HepG2 (cell line): ENCODE results near the gene STAT1. TPM values are rescaled to one million over a fixed set of nuclear protein-coding genes. Genes with fewer than 3 reads are reported as not detected.

Experiments
- ATAC-seq: fragments of 200-7000 bp; cut with Tn5 transposase; 3 replicates; pipeline ENCODE4 v1.9.1; 2020; ENCODE audit warnings: mild to moderate bottlenecking, moderate library complexity
- BruUV-seq: library from RNA; stranded (reverse); fragments of 400-500 nt; replicated peaks from 2 replicates; lab custom pipeline; 2021; lab: Mats Ljungman, UMichigan
- CTCF ChIA-PET: fragments of 300-600 bp; formaldehyde crosslinking; extraction: SDS; loops from one replicate; lab custom pipeline; 2021; ENCODE audit warnings: low total read pairs, inconsistent platforms, low intra/inter-chr PET ratio; lab: Yijun Ruan, JAX
- POLR2A ChIA-PET: fragments of 350-600 bp; sonication (Branson Sonifier 250); formaldehyde crosslinking; loops from one replicate; lab custom pipeline; 2020; ENCODE audit warnings: antibody characterized with exemption, inconsistent platforms; lab: Yijun Ruan, JAX
- DNase-seq: peaks from one replicate; pipeline ENCODE4 v3.0.0-alpha.2; 2015; ENCODE audit warnings: low spot score
- FAIRE-seq: peaks from 3 replicates; lab custom pipeline; 2011; peaks lifted over from hg19 to GRCh38; lab: Jason Lieb, UNC
- H2AFZ ChIP-seq: one replicate; pipeline ENCODE4 v1.6.1; 2011; ENCODE audit warnings: low read length, inconsistent platforms
- H3K27ac ChIP-seq: fragments of 300-600 bp; 3 replicates; pipeline ENCODE4 v1.8.0; 2011; ENCODE audit warnings: mixed run types, mild to moderate bottlenecking, mixed read lengths, low read length, inconsistent platforms; ENCODE audit not compliant: insufficient read depth; ENCODE audit errors: extremely low read length
- H3K27me3 ChIP-seq, 2 experiments: fragments of 200-600 bp in 1 of 2; 2 replicates in 1 of 2; 3 replicates in 1 of 2; pipeline versions ENCODE4 v1.6.0 to v1.8.0; 2011; ENCODE audit warnings: low read length in 2 of 2, mild to moderate bottlenecking in 2 of 2, moderate library complexity in 2 of 2, inconsistent platforms in 1 of 2; ENCODE audit not compliant: insufficient read depth in 2 of 2, control insufficient read depth in 1 of 2
- H3K36me3 ChIP-seq, 2 experiments: fragments of 200-600 bp in 1 of 2; replicated peaks in 1 of 2; 2 replicates in 1 of 2; 3 replicates in 1 of 2; pipeline versions ENCODE4 v1.5.1 to v1.8.0; 2011; ENCODE audit warnings: low read length in 2 of 2, inconsistent platforms in 1 of 2; ENCODE audit not compliant: insufficient read depth in 2 of 2, control insufficient read depth in 1 of 2
- H3K4me1 ChIP-seq: 2 replicates; pipeline ENCODE4 v1.5.1; 2012; ENCODE audit warnings: low read length, inconsistent platforms; ENCODE audit not compliant: insufficient read depth
- H3K4me2 ChIP-seq: 2 replicates; pipeline ENCODE4 v1.6.0; 2011; ENCODE audit warnings: low read depth, low read length, inconsistent platforms
- H3K4me3 ChIP-seq, 3 experiments: fragments of 200-600 bp in 1 of 3; sonication (generic), shearing (Covaris generic) in 1 of 3; replicated peaks in 1 of 3; 2 replicates each; pipeline ENCODE4 v1.5.1; 2011 to 2016; ENCODE audit warnings: low read length in 3 of 3, inconsistent platforms in 2 of 3, low read depth in 2 of 3, mild to moderate bottlenecking in 2 of 3, control low read depth in 1 of 3, mixed read lengths in 1 of 3; ENCODE audit not compliant: insufficient read depth in 1 of 3
- H3K79me2 ChIP-seq: one replicate; pipeline ENCODE4 v1.6.1; 2011; ENCODE audit warnings: low read length, inconsistent platforms; ENCODE audit not compliant: insufficient read depth
- H3K9ac ChIP-seq: 2 replicates; pipeline ENCODE4 v1.6.0; 2011; ENCODE audit warnings: mild to moderate bottlenecking, low read depth, low read length, inconsistent platforms; ENCODE audit not compliant: insufficient read depth
- H3K9me3 ChIP-seq: 2 replicates; pipeline ENCODE4 v1.5.1; 2012; ENCODE audit warnings: mild to moderate bottlenecking, low read length
- H4K20me1 ChIP-seq: 2 replicates; pipeline ENCODE4 v1.6.0; 2011; ENCODE audit warnings: inconsistent platforms, mild to moderate bottlenecking, low read length, moderate library complexity; ENCODE audit not compliant: insufficient read depth
- CCAR2 ChIP-seq: fragments of 200-400 bp; formaldehyde crosslinking; optimal IDR thresholded peaks from 2 replicates; pipeline ENCODE3; 2018; ENCODE audit warnings: low read depth, mild to moderate bottlenecking, low read length, moderate library complexity
- CREM ChIP-seq, 2 experiments: sonication (generic) in 1 of 2; formaldehyde crosslinking in 1 of 2; IDR thresholded peaks; 2 replicates each; pipeline versions ENCODE4 v1.4.0 to v1.6.1; 2016 to 2020; ENCODE audit warnings: antibody characterized with exemption in 1 of 2, mild to moderate bottlenecking in 1 of 2, missing genetic modification reagents in 1 of 2
- ELF3 ChIP-seq: IDR thresholded peaks from 2 replicates; pipeline ENCODE4 v1.6.1; 2016; ENCODE audit warnings: missing genetic modification reagents, missing compliant biosample characterization
- JUN ChIP-seq: sonication (generic); formaldehyde crosslinking; IDR thresholded peaks from 2 replicates; pipeline ENCODE4 v1.4.0; 2020; ENCODE audit warnings: mild to moderate bottlenecking, missing genetic modification reagents
- MAFG ChIP-seq: sonication (generic); formaldehyde crosslinking; IDR thresholded peaks from 2 replicates; pipeline ENCODE4 v1.5.1; 2020; ENCODE audit warnings: mild to moderate bottlenecking, missing genetic modification reagents
- MTF1 ChIP-seq: sonication (generic); formaldehyde crosslinking; IDR thresholded peaks from 2 replicates; pipeline ENCODE4 v1.5.0; 2020; ENCODE audit warnings: missing genetic modification reagents
- NCOA1 ChIP-seq: sonication (generic); formaldehyde crosslinking; IDR thresholded peaks from 2 replicates; pipeline ENCODE4 v1.9.0; 2021; ENCODE audit warnings: missing genetic modification reagents
- TAF1 ChIP-seq: sonication (generic); formaldehyde crosslinking; IDR thresholded peaks from 2 replicates; pipeline ENCODE4 v1.4.0; 2020; ENCODE audit warnings: missing genetic modification reagents
- TBL1XR1 ChIP-seq: fragments of 150-350 bp; IDR thresholded peaks from 2 replicates; pipeline ENCODE4 v1.6.1; 2014; ENCODE audit warnings: borderline replicate concordance, low read length; ENCODE audit not compliant: partially characterized antibody
- TIGD3 ChIP-seq: sonication (generic); formaldehyde crosslinking; IDR thresholded peaks from 2 replicates; pipeline ENCODE4 v1.5.1; 2020; ENCODE audit warnings: mild to moderate bottlenecking, missing genetic modification reagents, borderline replicate concordance
- ZNF331 ChIP-seq: sonication (generic); formaldehyde crosslinking; IDR thresholded peaks from 2 replicates; pipeline ENCODE4 v1.4.0; 2020; ENCODE audit warnings: missing genetic modification reagents
- ZNF530 ChIP-seq: sonication (generic); formaldehyde crosslinking; IDR thresholded peaks from 2 replicates; pipeline ENCODE4 v1.5.0; 2020; ENCODE audit warnings: low read depth, mild to moderate bottlenecking, missing genetic modification reagents
- ZNF563 ChIP-seq: sonication (generic); formaldehyde crosslinking; IDR thresholded peaks from 2 replicates; pipeline ENCODE4 v1.8.0; 2022; ENCODE audit warnings: mild to moderate bottlenecking, moderate library complexity, missing genetic modification reagents
- ZNF609 ChIP-seq: sonication (generic); formaldehyde crosslinking; IDR thresholded peaks from 2 replicates; pipeline ENCODE4 v1.4.0; 2020; ENCODE audit warnings: mild to moderate bottlenecking, missing genetic modification reagents, borderline replicate concordance
- WGBS: methylation state at CpG from one replicate; pipeline ENCODE4 v1.1.6; 2017; ENCODE audit warnings: low lambda C conversion rate; 5-methylcytosine and 5-hydroxymethylcytosine counted together
- in situ Hi-C: cut with HindIII; loops from 2 replicates; pipeline ENCODE4 v1.10.0; 2017; ENCODE audit warnings: low pct_unique_long_range_greater_than_20kb; ENCODE audit not compliant: extremely low pct_ligation_motif_present
- intact Hi-C: fragments of 100-400 bp; cut with micrococcal nuclease; formaldehyde crosslinking; loops from one replicate; pipeline ENCODE4 v1.10.0; 2022; ENCODE audit not compliant: unreplicated experiment
- polyA plus RNA-seq, 8 experiments: library from polyadenylated mRNA; depleted of rRNA in 3 of 8; stranded (reverse) in 7 of 8; unstranded in 1 of 8; fragments of >200 nt; fragmentation: Illumina TruSeq in 4 of 8; extraction: Trizol in 4 of 8; gene quantifications; 2 replicates each; pipeline versions ENCODE4 v1.2.1 to v1.2.3, GENCODE V29; 2011 to 2016; ENCODE audit warnings: low read depth in 4 of 8, missing spikeins in 1 of 8, mixed read lengths in 1 of 8; ENCODE audit not compliant: insufficient read depth in 1 of 8
- total RNA-seq, 5 experiments: library from RNA; depleted of rRNA; stranded (reverse); fragments of >200 nt; fragmentation: Illumina TruSeq; extraction: Trizol; gene quantifications; 2 replicates each; pipeline ENCODE4 v1.2.3, GENCODE V29; 2016; ENCODE audit warnings: low read depth in 1 of 5

The STAT1 gene
- total and polyA plus RNA-seq, 2 of the 13 experiments (the other 11 are each of a cell fraction or from before 2014, with no cell fraction given) = 21.8 to 59.6 TPM

GRCh38 chr2:191059308-191059707, 45.3 kb upstream of the STAT1 start:
- in situ Hi-C loops = loop anchor here (25.0 kb wide), 1 partner anchor 453 kb away; no protein-coding TSS in a partner anchor

DNA sequence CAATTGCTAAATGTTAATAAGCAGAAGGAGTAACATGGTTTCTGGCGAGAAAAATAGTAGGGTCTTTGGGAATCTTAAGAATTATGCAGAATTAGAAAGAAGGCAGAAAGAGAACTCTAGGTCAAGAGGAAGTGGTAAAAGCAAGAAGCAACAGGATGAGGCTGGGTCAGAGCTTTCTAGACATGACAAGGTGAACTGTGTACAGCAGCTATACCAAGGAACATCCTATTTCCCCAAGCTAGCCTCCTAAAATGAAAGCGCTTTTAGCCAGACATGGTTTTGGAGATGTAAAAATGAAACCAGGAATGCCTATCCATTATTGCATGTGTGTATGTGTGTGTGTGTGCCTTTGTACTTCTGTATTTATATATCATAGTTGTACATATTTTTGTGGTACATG, 42.3 kb upstream of the STAT1 start:
- POLR2A ChIA-PET = no interaction called here
- no peak for ATAC-seq
- Histone ChIP-seq H3K9me3 (no peaks in the 10 kb centered on the region), H3K27me3 (peaks cover 0 to 1% of the 10 kb centered on the region in 2 experiments; a peak in 2 of 5 replicates), H3K4me3 (no peak overlapping the region), H3K36me3 (no peaks in the 10 kb centered on the region), H4K20me1 (no peaks in the 10 kb centered on the region), H2AFZ (no peak overlapping the region), H3K27ac (no peak overlapping the region), H3K79me2 (no peaks in the 10 kb centered on the region), H3K4me1 (no peaks in the 10 kb centered on the region), H3K9ac (no peak overlapping the region), H3K4me2 (no peak overlapping the region)
- FAIRE-seq = no peak
- WGBS = 65% methylated on average over 2 of the region's 2 CpGs
- CTCF ChIA-PET = no interaction called here
- no TSS peak for BruUV-seq
- in situ Hi-C loops = loop anchor here (25.0 kb wide), 1 partner anchor 456 kb away; no protein-coding TSS in a partner anchor
- intact Hi-C loops = no loop called here
- no peak for TF ChIP-seq ZNF563
- no peak for TF ChIP-seq TBL1XR1
- TF ChIP-seq ZNF331 = no peak
- no peak for TF ChIP-seq TAF1
- no peak for TF ChIP-seq CREM (IDR thresholded peaks at IDR 0.05)
- TF ChIP-seq CREM (CRISPR knock-in tag; IDR thresholded peaks at IDR 0.05) = no peak
- no peak for TF ChIP-seq ZNF609 (CRISPR knock-in tag)
- TF ChIP-seq CCAR2 = no peak
- TF ChIP-seq MAFG (CRISPR knock-in tag) = no peak
- TF ChIP-seq JUN = no peak
- TF ChIP-seq TIGD3 (CRISPR knock-in tag) = no peak
- no peak for TF ChIP-seq ZNF530 (CRISPR knock-in tag)
- DNase-seq = no peak

More at GRCh38 chr2:191059308-191059707, 45.3 kb upstream of the STAT1 start:
- no peak overlapping the region for H3K4me2 ChIP-seq
- no peaks in the 10 kb centered on the region for H3K79me2 ChIP-seq
- ATAC-seq (no peak), DNase-seq (no peak), FAIRE-seq (no peak)
- POLR2A ChIA-PET = no interaction called here
- H4K20me1 ChIP-seq = no peaks in the 10 kb centered on the region
- no TSS peak for BruUV-seq
- intact Hi-C loops = no loop called here
- H2AFZ ChIP-seq = no peak overlapping the region
- H3K9me3 ChIP-seq = no peaks in the 10 kb centered on the region
- no peak for TF ChIP-seq NCOA1 (CRISPR knock-in tag)
- no peak for TF ChIP-seq ELF3 (CRISPR knock-in tag)
- no peak for TF ChIP-seq MTF1 (CRISPR knock-in tag)
- H3K27ac ChIP-seq = no peak overlapping the region
- H3K27me3 ChIP-seq = no peaks in the 10 kb centered on the region; a peak in 1 of 5 replicates
- no peak overlapping the region for H3K9ac ChIP-seq
- no peak overlapping the region for H3K4me3 ChIP-seq
- 23% methylated on average over 3 of the region's 3 CpGs for WGBS
- no peaks in the 10 kb centered on the region for H3K36me3 ChIP-seq
- CTCF ChIA-PET = no interaction called here
- no peaks in the 10 kb centered on the region for H3K4me1 ChIP-seq
